Lung microvascular endothelial cell (primary cell): ENCODE data around the gene FRYL. TPM values are rescaled to one million over a fixed set of nuclear protein-coding genes. Genes with fewer than 3 reads are reported as not detected.
"Not testable (repeated sequence)": the region's sequence is repeated elsewhere in the genome, so short reads cannot be mapped to it uniquely, and the experiment has no call there.

Source experiments
- DNase-seq, 2 donors: peaks; one replicate each; pipeline versions ENCODE4 v3.0.0 to v3.0.0-alpha.2; 2010; ENCODE audit warnings: low read depth in 2 of 2
- total RNA-seq: library from RNA; depleted of rRNA; stranded (reverse); fragments of >200 nt; gene quantifications from 2 replicates; pipeline ENCODE4 v1.2.1, GENCODE V29; 2014

FRYL gene
- total RNA-seq, 1 donor from 2014 or later: 76.2 TPM

GRCh38 chr4:48665555-48666186, 114.4 kb downstream of the FRYL start:
- DNase-seq: no peak

- no peak for DNase-seq
Observed at GRCh38 chr4:48664938-48665337, 115.1 kb downstream of the FRYL start.

GRCh38 chr4:48661391-48661790, 118.7 kb downstream of the FRYL start:
- DNase-seq: no peak

- DNase-seq: no peak
Observed at GRCh38 chr4:48660347-48660746, 119.7 kb downstream of the FRYL start.

- DNase-seq: no peak
Observed at GRCh38 chr4:48654015-48654664, 125.9 kb downstream of the FRYL start.

GRCh38 chr4:48653217-48654014, 126.7 kb downstream of the FRYL start:
- peak; percentile 5 to 48 for DNase-seq

- DNase-seq: no peak
Observed at GRCh38 chr4:48651914-48652313, 128.2 kb downstream of the FRYL start.

- DNase-seq: no peak
Observed at GRCh38 chr4:48649505-48649904, 130.6 kb downstream of the FRYL start.

GRCh38 chr4:48645225-48645794, 134.8 kb downstream of the FRYL start:
- DNase-seq: no peak

- peak in 1 of 2 donors; percentile 78 for DNase-seq
Observed at GRCh38 chr4:48642421-48643374, 137.4 kb downstream of the FRYL start.

- no peak for DNase-seq
Observed at GRCh38 chr4:48641401-48641800, 138.7 kb downstream of the FRYL start.

GRCh38 chr4:48640699-48641098, 139.4 kb downstream of the FRYL start:
- peak in 1 of 2 donors; percentile 54 for DNase-seq

GRCh38 chr4:48640225-48640624, 139.9 kb downstream of the FRYL start:
- no peak for DNase-seq

GRCh38 chr4:48639807-48640206, 140.3 kb downstream of the FRYL start:
- no peak for DNase-seq

- DNase-seq: not testable (repeated sequence)
Observed at GRCh38 chr4:48638586-48638985, 141.5 kb downstream of the FRYL start.

- DNase-seq: no peak
Observed at GRCh38 chr4:48636911-48637310, 143.2 kb downstream of the FRYL start.

GRCh38 chr4:48635980-48636379, 144.1 kb downstream of the FRYL start:
- DNase-seq: no peak

- DNase-seq: peak; percentile 63 to 67
Observed at GRCh38 chr4:48635310-48635709, 144.8 kb downstream of the FRYL start.

- no peak for DNase-seq
Observed at GRCh38 chr4:48634688-48635308, 145.3 kb downstream of the FRYL start.

GRCh38 chr4:48633657-48634056, 146.4 kb downstream of the FRYL start:
- DNase-seq: no peak

- DNase-seq: peak in 1 of 2 donors; percentile 17
Observed at GRCh38 chr4:48629458-48629857, 150.6 kb downstream of the FRYL start.
